ENCODE results near the gene GRB2. TPM values are rescaled to one million over a fixed set of nuclear protein-coding genes. Genes with fewer than 3 reads are reported as not detected.
"Not testable (repeated sequence)": the region's sequence is repeated elsewhere in the genome, so short reads cannot be mapped to it uniquely, and the experiment has no call there.

The GRB2 gene
- total RNA-seq (2014; rRNA removed; shearing (Covaris generic)) = 135 and 169 TPM in 2 replicates

DNA sequence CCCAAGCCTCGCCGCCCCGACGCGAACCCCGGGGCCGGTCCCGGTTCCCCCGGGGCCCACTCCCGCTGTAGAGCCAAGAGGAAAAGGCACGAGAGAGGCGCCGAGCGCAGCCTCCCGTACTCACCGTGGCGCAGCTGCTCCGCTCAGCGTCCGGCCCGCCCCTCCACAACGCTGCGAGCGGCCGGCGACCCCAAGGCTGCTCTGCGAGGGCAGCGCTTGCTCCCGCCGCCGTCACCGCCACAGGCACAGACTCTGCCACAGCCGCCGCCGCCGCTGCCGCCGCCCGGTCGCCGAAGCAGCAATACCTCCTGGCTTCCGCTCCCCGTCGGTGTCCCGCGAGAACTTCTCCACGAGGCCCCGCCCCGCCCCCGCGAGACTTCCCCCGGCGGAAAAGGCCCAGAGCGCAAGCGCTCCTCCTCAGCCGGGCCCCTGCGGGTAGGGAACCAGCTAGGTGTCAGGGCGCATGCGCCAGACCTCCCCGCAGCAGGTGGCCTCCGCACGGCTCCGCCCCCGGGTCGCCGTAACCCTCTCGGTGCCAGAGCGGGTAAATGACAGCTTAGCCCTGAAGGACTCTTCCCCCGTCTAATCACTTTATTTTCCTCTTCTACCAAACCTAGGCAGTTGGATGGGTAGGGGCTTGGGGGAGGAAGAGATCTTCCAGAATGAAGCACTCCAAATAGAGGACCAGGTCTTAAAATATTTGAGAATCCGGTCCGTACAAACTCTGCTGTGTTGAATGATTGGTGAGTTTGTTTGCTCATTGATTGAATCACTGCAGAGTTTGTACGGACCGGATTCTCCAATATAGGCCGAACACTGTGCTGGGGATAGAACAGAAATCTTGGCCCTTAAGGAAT lies at the start of gene GRB2:
GRB2 (minus strand) TSS at position 314 of the 857 bp plus-strand sequence. CDS start 12,050 bp downstream, outside the sequence.
- DNase-seq (ENCODE audit: low spot score) = peak; percentile 96

GRCh38 chr17:75454672-75455071 lies 49.2 kb upstream of the GRB2 start:
- DNase-seq (ENCODE audit: low spot score) = not testable (repeated sequence)

DNA sequence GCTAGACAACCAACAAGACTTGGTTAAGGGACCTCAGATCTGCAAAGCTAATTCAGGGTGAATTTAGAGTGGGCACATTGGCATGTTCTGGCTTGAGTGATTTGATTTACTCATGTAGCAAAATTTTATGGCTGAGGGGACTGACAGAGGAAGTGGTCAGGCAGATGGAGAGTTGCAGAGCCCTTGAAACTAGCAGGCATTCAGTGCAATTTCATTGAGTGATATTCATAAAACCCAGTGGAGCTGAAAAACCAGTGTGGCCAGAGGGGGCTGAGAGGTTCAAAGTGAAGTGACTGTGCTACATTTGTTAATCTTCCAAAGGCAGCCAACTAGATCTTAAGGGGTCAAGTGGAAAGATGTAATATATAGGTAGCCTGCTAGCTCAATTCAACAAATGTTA lies 48.7 kb upstream of the GRB2 start:
- DNase-seq (ENCODE audit: low spot score) = no peak

- no peak for DNase-seq (ENCODE audit: low spot score)
Observed at GRCh38 chr17:75450270-75450669, 44.8 kb upstream of the GRB2 start.

GRCh38 chr17:75447951-75448856 lies 42.7 kb upstream of the GRB2 start:
- no peak for DNase-seq (ENCODE audit: low spot score)

DNA sequence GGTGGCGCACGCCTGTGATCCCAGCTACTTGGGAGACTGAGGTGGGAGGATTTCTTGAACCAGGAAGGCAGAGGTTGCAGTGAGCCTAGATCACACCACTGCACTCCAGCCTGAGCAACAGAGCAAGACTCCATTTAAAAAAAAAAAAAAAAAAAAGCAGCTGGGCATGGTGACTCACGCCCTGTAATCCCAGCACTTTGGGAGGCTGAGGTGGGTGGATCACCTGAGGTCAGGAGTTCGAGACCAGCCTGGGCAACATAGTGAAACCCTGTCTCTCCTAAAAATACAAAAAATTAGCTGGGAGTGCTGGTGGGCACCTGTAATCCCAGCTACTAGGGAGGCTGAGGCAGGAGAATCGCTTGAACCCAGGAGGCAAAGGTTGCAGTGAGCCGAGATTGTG lies 40.4 kb upstream of the GRB2 start:
- not testable (repeated sequence) for DNase-seq (ENCODE audit: low spot score)

DNA sequence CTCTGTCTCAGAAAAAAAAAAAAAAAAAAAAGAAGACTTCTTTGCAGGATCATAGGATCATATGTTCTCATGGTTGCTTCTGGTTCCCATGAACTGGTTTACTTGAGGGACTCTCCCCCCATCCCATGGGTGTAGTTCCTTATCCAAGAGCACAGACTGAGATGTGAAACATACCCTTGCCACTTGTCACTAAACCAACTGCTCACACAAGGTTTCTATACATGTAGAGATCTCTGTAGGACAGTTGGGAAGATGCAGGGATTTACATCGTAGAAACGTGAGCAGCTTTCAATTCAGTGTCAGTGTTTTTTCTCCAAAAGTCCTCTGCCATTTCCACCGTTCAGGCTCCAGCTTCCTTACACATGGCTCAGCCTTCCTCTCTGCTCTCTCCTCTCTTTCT lies 39.8 kb upstream of the GRB2 start:
- no peak for DNase-seq (ENCODE audit: low spot score)

GRCh38 chr17:75442168-75443103 lies 37.0 kb upstream of the GRB2 start:
- no peak for DNase-seq (ENCODE audit: low spot score)

DNA sequence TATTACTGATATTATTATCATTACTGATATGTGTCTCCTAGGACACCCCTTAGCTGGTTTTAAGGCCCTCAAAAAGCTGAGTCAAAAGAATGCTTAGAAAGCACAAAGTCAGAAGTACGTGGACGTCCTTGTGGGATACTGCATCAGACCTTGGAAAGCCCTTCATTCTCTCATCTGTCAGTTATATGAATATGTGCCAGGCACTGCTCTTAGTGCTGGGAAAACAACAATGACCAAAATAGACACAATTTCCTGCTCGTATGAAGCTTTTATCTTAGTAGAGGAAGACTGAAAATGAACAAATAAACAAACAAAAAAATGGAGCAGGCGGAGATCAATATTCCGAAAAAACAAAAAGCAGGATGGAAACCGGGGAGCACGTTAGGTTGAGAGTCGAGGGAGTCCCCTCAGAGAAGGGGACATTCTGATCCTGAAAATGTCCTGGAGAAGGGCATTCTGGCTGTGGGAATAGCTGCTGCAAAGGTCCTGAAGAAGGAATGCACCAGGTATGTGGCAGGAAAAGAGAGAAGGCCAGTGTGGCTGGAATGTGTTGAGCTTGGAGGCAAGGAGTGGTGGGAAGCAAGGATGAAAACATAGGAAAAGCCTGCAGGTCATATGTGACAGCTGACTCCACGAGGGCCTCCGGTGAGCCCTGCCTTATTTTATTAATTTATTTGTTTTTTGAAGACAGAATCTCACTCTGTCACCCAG lies 35.4 kb upstream of the GRB2 start:
- no peak for DNase-seq (ENCODE audit: low spot score)

DNA sequence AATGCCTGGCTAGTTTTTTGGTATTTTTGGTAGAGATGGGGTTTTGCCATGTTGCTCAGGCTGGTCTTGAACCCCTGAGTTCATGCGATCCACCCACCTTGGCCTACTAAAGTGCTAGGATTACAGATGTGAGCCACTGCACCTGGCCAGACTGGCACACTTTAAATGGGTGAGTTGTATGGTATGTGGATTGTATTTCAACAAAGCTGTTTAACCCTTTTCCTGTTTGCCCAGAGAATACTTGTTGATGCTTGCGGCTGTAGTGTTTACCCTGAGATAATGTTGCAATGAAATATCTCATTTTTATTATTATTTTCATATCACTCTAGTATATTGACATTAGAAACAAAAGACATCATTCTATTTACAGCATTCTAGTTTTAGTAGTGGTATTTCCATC lies 33.8 kb upstream of the GRB2 start:
- DNase-seq (ENCODE audit: low spot score) = no peak

- not testable (repeated sequence) for DNase-seq (ENCODE audit: low spot score)
Observed at GRCh38 chr17:75437404-75437803, 31.9 kb upstream of the GRB2 start.

- DNase-seq (ENCODE audit: low spot score) = not testable (repeated sequence)
Observed at GRCh38 chr17:75434433-75434832, 29.0 kb upstream of the GRB2 start.

- no peak for DNase-seq (ENCODE audit: low spot score)
Observed at GRCh38 chr17:75433218-75433783, 27.8 kb upstream of the GRB2 start.

- DNase-seq (ENCODE audit: low spot score) = peak; percentile 9
Observed at GRCh38 chr17:75430159-75430974, 24.9 kb upstream of the GRB2 start.

DNA sequence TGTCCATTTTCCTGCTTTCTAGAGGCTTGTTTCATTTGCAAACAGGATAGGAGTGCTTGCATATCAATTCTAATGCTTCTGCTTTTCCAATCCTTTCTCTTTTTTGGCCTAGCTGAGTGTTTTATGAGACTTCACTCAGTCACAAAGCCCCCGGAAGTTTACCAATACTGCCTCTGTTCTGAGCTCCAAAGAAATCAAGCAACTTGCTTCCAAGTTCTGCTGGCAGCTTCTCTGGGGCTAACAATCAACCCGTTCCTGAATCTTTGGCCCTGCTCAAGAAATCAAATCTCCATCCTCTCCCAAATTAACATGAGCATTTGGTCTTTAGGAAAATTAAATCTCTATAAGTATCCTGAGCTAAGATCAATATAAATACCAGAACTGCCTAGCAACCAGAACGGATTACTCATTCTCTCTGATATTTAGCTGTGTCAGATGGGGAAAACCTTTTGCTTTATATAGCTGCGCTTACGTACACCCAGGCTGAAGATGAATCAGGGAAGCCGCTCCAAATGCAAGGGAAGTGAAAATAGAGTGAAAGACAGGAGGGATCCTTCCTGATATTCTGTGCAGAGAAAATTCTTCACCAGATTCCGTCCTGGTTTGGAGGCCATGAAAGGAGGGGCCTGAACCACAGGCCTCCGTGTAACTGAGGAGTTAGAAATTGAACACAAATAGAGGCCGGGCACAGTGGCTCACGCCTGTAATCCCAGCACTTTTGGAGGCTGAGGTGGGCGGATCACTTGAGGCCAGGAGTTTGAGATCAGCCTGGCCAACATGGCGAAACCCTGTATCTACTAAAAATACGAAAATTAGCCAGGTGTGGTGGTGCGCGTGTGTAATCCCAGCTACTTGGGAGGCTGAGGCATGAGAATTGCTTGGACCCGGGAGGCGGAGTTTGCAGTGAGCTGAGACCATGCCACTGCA lies 23.3 kb upstream of the GRB2 start:
- peak; percentile 11 for DNase-seq (ENCODE audit: low spot score)

DNA sequence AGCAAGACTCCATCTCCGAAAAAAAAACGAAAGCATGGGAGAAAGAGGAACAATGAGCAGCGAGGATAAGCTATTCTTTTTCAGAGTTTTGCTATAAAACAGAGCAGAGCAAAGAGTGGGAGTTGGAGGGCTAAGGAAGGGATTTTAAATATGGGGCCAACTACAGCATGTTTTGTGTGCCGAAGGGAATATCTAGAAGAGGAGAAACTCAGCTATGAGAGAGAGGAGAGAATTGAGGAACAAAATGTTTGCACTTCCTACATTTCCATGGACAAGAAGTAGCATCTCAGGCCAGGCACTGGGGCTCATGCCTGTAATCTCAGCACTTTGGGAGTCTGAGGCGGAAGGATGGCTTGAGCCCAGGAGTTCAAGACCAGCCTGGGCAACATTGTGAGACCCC lies 13.1 kb upstream of the GRB2 start:
- DNase-seq (ENCODE audit: low spot score) = no peak

DNA sequence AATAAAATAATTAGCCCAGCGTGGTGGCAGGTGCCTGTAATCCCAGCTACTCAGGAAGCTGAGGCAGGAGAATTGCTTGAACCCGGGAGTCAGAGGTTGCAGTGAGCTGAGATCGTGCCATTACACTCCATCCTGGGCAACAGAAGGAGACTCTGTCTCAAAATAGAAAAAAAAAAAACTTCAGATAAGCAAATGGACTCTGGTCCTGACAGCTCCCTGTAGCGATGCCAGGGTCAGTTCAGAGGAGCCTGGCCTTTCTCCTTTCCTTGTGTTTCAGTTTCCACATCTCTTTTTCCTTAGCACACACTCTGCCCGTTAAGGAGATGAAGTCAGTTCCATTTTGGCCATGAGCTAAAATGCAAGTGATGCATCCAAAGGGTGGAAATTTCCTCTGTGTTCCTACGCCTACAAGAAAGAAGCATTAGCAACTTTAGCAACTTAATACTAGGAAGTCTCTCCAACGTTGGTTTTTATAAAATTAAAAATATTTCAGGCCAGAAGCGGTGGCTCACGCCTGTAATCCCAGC lies 11.6 kb upstream of the GRB2 start:
- DNase-seq (ENCODE audit: low spot score) = no peak

DNA sequence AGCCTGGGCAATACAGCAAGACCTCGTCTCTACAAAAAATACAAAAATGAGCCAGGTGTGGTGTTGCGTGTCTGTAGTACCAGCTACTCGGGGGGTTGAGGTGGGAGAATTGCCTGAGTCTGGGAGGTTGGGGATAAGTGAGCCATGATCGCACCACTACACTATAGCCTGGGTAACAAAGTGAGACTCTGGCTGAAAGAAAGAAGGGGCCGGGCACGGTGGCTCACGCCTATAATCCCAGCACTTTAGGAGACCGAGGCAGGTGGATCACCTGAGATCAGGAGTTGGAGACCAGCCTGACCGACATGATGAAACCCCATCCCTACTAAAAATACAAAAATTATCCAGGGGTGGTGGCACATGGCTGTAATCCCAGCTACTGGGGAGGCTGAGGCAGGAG lies 10.5 kb upstream of the GRB2 start:
- DNase-seq (ENCODE audit: low spot score) = no peak

Measured in HT-29 (cell line).